ENCODE results near the gene PQBP1.

PQBP1 gene

GRCh38 chrX:48945517-48946348, 48.0 kb downstream of the PQBP1 start:
- no peaks in the 10 kb centered on the region for H3K4me1 ChIP-seq (ENCODE audit: control insufficient read depth, insufficient read depth, low read length)
- ChIA-PET POLR2A (interaction anchor here (0.6 kb wide), 1 partner anchor 12 kb away, joined by 4 read pairs; no protein-coding TSS in a partner anchor), CTCF (interaction anchor here (0.6 to 1.6 kb wide), 15 partner anchors 10 to 1402 kb away, joined by 3 to 9 read pairs (median 3); no protein-coding TSS in a partner anchor)
- H3K9me3 ChIP-seq (ENCODE audit: control insufficient read depth, insufficient read depth, low read depth, low read length): no peaks in the 10 kb centered on the region
- H3K4me3 ChIP-seq (ENCODE audit: low read depth, low read length): no peak overlapping the region
- peaks cover 0 to 52% of the 10 kb centered on the region in 2 experiments; a peak in 2 of 3 replicates for H3K36me3 ChIP-seq (ENCODE audit: control insufficient read depth in 2 of 2, insufficient read depth in 1 of 2, low read length in 2 of 2)
- H3K27ac ChIP-seq (ENCODE audit: extremely low read depth, low read depth, low read length): no peak overlapping the region
- TF ChIP-seq, protein P1, sequence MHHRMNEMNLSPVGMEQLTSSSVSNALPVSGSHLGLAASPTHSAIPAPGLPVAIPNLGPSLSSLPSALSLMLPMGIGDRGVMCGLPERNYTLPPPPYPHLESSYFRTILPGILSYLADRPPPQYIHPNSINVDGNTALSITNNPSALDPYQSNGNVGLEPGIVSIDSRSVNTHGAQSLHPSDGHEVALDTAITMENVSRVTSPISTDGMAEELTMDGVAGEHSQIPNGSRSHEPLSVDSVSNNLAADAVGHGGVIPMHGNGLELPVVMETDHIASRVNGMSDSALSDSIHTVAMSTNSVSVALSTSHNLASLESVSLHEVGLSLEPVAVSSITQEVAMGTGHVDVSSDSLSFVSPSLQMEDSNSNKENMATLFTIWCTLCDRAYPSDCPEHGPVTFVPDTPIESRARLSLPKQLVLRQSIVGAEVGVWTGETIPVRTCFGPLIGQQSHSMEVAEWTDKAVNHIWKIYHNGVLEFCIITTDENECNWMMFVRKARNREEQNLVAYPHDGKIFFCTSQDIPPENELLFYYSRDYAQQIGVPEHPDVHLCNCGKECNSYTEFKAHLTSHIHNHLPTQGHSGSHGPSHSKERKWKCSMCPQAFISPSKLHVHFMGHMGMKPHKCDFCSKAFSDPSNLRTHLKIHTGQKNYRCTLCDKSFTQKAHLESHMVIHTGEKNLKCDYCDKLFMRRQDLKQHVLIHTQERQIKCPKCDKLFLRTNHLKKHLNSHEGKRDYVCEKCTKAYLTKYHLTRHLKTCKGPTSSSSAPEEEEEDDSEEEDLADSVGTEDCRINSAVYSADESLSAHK (tag by site-specific recombination; IDR thresholded peaks at IDR 0.05): no peak
- TF ChIP-seq, protein P2, sequence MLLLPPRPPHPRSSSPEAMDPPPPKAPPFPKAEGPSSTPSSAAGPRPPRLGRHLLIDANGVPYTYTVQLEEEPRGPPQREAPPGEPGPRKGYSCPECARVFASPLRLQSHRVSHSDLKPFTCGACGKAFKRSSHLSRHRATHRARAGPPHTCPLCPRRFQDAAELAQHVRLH (tag by site-specific recombination; IDR thresholded peaks at IDR 0.05): no peak
- TF ChIP-seq ZNF426 (tag by site-specific recombination; IDR thresholded peaks at IDR 0.05): no peak
- no peak for TF ChIP-seq ZNF670 (tag by site-specific recombination; IDR thresholded peaks at IDR 0.05; ENCODE audit: low read depth)
- TF ChIP-seq ZNF221 (tag by site-specific recombination; IDR thresholded peaks at IDR 0.05; ENCODE audit: borderline replicate concordance): no peak
- TF ChIP-seq ZSCAN18 (tag by site-specific recombination; IDR thresholded peaks at IDR 0.05): no peak
- peak; percentile 66 for TF ChIP-seq ZNF2 (tag by site-specific recombination; IDR thresholded peaks at IDR 0.05)
- TF ChIP-seq, protein P3, sequence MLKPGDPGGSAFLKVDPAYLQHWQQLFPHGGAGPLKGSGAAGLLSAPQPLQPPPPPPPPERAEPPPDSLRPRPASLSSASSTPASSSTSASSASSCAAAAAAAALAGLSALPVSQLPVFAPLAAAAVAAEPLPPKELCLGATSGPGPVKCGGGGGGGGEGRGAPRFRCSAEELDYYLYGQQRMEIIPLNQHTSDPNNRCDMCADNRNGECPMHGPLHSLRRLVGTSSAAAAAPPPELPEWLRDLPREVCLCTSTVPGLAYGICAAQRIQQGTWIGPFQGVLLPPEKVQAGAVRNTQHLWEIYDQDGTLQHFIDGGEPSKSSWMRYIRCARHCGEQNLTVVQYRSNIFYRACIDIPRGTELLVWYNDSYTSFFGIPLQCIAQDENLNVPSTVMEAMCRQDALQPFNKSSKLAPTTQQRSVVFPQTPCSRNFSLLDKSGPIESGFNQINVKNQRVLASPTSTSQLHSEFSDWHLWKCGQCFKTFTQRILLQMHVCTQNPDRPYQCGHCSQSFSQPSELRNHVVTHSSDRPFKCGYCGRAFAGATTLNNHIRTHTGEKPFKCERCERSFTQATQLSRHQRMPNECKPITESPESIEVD (tag by site-specific recombination; IDR thresholded peaks at IDR 0.05): no peak
- TF ChIP-seq ZNF112 (tag by site-specific recombination; IDR thresholded peaks at IDR 0.05): no peak
- no peak for TF ChIP-seq WT1 (tag by site-specific recombination; IDR thresholded peaks at IDR 0.05)
- TF ChIP-seq, protein P4, sequence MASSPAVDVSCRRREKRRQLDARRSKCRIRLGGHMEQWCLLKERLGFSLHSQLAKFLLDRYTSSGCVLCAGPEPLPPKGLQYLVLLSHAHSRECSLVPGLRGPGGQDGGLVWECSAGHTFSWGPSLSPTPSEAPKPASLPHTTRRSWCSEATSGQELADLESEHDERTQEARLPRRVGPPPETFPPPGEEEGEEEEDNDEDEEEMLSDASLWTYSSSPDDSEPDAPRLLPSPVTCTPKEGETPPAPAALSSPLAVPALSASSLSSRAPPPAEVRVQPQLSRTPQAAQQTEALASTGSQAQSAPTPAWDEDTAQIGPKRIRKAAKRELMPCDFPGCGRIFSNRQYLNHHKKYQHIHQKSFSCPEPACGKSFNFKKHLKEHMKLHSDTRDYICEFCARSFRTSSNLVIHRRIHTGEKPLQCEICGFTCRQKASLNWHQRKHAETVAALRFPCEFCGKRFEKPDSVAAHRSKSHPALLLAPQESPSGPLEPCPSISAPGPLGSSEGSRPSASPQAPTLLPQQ (tag by site-specific recombination; IDR thresholded peaks at IDR 0.05): peak; percentile 47; the same call in 1 of the 2 replicates
- TF ChIP-seq ZFP69B (tag by site-specific recombination; IDR thresholded peaks at IDR 0.05): 0 out of 2 replicates have a peak, but pooled peaks have one; percentile 19
- 0 out of 2 replicates have a peak, but pooled peaks have one; percentile 16 for TF ChIP-seq ZBTB17 (tag by site-specific recombination; IDR thresholded peaks at IDR 0.05)
- TF ChIP-seq ZNF423 (tag by site-specific recombination; IDR thresholded peaks at IDR 0.05): no peak
- TF ChIP-seq ZNF747 (tag by site-specific recombination; IDR thresholded peaks at IDR 0.05): no peak
- TF ChIP-seq, protein P5, sequence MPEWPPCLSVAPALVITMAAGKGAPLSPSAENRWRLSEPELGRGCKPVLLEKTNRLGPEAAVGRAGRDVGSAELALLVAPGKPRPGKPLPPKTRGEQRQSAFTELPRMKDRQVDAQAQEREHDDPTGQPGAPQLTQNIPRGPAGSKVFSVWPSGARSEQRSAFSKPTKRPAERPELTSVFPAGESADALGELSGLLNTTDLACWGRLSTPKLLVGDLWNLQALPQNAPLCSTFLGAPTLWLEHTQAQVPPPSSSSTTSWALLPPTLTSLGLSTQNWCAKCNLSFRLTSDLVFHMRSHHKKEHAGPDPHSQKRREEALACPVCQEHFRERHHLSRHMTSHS (tag by site-specific recombination; IDR thresholded peaks at IDR 0.05): no peak
- TF ChIP-seq, protein P6, sequence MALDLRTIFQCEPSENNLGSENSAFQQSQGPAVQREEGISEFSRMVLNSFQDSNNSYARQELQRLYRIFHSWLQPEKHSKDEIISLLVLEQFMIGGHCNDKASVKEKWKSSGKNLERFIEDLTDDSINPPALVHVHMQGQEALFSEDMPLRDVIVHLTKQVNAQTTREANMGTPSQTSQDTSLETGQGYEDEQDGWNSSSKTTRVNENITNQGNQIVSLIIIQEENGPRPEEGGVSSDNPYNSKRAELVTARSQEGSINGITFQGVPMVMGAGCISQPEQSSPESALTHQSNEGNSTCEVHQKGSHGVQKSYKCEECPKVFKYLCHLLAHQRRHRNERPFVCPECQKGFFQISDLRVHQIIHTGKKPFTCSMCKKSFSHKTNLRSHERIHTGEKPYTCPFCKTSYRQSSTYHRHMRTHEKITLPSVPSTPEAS (tag by site-specific recombination; IDR thresholded peaks at IDR 0.05): no peak
- TF ChIP-seq ZNF76 (tag by site-specific recombination; IDR thresholded peaks at IDR 0.05; ENCODE audit: borderline replicate concordance, low read depth): no peak
- TF ChIP-seq, protein P7, sequence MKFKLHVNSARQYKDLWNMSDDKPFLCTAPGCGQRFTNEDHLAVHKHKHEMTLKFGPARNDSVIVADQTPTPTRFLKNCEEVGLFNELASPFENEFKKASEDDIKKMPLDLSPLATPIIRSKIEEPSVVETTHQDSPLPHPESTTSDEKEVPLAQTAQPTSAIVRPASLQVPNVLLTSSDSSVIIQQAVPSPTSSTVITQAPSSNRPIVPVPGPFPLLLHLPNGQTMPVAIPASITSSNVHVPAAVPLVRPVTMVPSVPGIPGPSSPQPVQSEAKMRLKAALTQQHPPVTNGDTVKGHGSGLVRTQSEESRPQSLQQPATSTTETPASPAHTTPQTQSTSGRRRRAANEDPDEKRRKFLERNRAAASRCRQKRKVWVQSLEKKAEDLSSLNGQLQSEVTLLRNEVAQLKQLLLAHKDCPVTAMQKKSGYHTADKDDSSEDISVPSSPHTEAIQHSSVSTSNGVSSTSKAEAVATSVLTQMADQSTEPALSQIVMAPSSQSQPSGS (tag by site-specific recombination; IDR thresholded peaks at IDR 0.05; ENCODE audit: low read depth): no peak
- no peak for TF ChIP-seq ZNF473 (tag by site-specific recombination; IDR thresholded peaks at IDR 0.05)
- no peak for TF ChIP-seq REPIN1 (tag by site-specific recombination; IDR thresholded peaks at IDR 0.05; ENCODE audit: low read depth)
- TF ChIP-seq TRIM28 (IDR thresholded peaks at IDR 0.05; ENCODE audit: borderline replicate concordance, low read length): no peak
- no peak for TF ChIP-seq ZNF239 (tag by site-specific recombination; IDR thresholded peaks at IDR 0.05)
